DMS79 treated with DMSO at 0.1 percent for 48 hours (cell line): ENCODE data around the gene CC2D2A.
"Not testable (repeated sequence)": the region's sequence is repeated elsewhere in the genome, so short reads cannot be mapped to it uniquely, and the experiment has no call there.

Experiments used
- DNase-seq: peaks from one replicate; lab custom pipeline; 2025; lab: John Stamatoyannopoulos, UW

CC2D2A gene

DNA sequence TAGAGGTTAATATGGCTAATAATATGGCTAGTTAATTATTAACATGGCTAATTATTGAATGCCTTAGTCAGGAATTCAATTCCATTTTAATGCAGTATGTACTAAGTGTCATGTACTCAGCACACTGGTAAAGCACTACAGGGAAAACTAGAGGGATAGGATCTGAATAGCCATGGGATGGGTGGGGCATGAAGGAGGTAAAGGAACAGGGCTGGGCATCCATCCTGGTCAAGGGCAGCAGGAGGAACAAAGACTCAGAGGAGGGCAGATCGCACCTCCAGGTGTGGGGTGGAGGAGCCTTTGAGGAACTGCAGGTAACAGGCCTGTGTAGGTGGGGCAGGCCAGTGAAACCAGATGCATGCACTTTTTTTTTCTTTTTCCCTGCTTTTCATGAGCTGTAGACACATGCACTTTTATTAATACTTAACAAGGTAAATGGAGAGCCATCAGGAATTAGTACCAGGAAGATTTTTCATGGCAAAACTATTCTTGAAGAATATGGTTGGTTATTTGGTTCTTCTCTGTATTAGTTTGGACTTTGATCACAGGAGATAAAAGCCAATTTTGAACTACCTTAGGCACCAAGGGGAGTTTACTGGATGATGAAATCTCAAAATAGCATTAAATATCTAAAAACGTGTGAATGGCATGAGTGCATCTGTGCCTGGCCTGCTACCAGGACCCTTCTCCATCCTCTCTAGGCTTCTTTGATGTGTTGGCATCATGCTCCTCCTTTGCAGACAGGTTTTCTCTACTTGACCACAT is 88.3 kb downstream of the CC2D2A start:
- DNase-seq: no peak

DNA sequence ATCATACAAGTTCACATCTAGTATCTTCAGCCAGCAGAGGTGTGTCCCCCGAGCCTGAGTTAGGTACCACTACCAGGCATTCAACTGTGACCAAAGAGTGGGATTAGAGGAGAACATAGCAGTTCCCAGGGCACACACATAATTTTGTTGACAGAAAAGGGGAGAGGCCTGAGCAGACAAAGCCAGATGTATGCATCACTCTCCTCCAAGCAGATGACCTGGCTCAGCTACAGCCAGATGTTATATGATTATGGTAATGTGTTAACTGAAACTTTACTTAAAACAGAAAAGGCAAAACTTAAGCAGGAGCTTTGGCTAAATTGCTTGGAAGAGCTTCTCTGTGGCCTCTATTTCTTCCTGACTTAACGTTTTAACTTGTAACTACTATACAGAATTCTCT is 88.9 kb downstream of the CC2D2A start:
- DNase-seq: no peak

DNA sequence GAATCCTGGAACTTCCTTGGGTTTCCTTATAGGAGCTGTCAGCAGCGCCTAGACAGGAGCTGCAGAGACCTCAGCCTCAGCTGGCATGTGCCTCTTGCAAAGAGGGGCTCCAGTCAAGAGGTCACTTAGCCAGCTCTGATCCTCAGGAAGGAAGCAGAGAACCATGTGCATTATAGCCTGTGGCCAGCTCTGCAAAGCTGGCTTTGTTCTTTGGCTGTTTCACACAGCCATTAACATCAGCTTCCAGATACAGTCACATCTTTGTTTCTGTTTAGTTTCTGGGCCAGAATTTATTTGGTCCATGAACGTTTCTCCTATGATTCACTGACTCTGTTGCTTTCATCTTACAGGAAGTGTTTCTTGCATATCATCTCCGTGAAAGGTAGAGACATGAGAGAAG is 92.4 kb downstream of the CC2D2A start:
- no peak for DNase-seq

DNA sequence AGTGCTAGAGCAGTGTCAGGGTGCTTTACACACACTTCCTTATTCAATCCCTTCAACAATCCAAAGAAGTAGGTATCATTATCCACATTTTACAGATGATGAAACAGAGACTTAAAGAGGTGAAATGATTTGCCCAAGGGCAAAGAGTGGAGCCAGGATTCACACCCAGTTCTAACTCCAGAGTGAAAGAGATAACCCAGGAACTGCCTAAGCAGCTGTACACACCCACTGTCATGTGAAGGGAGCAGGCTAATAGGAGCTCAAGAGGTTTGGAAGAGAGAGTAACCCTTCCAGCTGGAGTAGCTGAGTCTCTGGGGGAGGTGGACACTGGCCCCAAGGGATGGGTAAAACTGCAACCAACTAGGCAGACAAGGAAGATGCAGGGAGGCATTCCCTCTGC is 92.9 kb downstream of the CC2D2A start:
- no peak for DNase-seq

DNA sequence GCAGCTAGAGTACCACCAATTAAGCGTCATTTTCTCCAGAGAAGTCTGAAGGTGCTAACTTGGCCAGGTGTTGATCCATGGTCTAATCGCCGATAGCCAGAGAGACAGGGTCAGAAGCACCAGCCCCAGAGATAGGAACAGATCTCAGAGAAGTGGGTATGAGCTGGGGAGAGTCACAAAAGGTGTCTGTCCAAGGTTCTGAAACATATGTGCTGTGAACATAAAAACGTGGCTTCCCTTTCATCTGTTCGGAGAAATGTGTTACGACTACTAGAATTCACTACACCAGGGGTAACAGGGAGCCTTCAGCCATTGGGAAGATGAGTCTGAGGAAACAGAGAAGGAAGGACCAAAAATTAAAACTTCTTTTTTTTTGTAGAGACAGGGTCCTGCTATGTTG is 94.2 kb downstream of the CC2D2A start:
- DNase-seq: no peak

DNA sequence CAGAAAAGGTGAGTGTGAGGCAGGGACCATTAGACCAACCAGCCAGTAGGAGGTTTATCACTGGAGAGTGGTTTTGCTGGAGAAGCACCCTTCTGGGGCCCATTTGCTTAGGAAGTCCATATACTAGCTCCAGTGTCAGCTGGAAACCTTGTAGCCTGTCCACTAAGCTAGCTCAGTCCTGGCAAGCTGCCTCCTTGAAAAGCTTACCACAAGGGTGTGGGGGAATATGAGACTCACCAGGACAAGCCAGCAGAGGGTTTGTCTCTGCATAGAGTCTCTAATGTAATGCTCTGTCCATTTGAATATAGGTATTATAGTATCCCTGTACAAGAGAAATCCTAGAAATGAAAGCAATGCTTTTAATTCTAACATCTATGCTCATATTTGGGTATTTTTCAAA is 99.1 kb downstream of the CC2D2A start:
- DNase-seq: no peak

DNA sequence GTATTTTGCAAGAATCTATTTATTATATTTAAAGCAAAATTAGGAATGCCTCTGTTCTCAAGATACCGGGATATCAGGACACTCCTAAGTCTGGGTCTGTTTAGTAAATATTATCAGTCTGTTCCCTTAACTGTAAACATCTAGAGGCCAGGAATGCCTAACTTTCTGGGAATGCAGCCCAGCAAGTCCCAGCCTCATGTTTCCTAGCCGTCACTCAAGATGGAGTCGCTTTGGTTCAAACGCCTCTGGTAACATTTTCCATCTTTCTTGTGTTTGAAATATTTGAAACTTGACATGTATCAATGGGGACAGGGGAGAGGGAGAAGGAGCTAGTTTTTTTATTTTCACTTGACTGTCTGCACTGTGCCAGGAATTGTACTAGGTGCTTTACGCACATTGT is 100.1 kb downstream of the CC2D2A start:
- DNase-seq: no peak

DNA sequence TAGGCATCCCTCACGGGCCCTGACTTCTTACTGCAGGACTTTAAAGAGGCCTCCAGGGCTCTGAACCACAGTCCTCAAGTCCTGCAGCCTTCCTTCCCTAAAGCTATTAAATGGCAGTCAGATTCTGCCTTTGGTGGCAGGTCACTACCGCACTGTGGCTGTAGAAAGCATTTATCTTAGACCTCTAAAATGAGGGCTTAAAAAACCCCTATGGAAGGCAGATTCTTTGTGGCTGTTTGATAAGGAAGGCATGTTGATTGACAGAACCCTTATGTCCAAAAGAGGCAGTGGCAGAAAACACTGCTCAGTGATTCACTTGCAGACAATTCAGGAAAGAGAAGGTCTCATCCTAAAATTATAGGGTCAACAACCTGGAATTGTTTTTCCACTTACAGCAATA is 106.3 kb downstream of the CC2D2A start:
- no peak for DNase-seq

DNA sequence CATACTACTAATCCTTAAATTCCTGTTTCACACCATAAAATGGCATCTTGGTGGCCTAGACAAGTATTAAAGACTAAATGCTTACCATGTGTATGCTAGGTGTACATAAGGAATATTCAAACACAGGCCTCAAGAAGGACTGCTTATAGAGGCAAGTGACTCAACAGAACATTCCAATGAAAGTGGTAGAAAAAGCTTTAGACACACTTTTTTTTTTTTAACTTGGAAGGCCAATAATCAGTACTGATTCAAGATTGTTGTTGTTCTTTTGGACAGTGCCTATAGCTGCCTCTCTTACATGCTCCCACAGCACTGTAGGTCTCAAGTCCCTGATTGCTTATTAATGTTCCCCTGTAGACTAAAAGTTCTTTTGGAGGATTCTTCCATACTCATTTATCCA is 107.8 kb downstream of the CC2D2A start:
- no peak for DNase-seq

DNA sequence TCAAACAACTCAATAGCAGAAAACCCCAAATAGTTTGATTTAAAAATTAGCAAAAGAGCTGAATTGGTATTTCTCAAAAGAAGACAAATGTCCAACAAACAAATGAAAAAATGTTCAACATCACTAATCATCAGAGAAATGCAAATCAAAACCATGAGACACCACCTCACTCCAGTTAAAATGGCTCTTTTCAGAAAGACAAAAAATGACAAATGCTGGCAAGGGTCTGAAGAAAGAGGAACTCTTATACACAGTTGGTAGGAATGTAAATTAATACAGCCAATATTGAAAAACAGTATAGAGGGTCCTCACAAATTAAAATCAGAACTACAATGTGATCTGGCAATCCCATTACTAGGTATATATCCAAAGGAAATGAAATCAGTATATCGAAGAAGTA is 115.1 kb downstream of the CC2D2A start:
- DNase-seq: no peak

DNA sequence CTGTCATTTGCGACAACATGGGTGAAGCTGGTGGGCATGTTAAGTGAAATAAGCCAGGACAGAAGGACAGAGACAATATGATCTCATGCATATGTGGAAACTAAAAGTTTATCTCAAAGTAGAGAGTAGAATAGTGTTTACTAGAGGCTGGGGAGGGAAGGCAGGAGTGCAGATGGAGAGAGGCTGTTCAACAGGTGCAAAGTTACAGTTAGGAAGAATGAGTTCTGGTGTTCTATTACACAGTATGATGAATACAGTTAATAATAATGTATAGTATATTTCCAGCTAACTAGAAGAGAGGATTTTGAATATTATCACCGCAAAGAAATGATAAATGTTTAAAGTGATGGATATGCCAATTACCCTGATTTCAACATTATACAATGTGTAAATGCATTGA is 115.6 kb downstream of the CC2D2A start:
- DNase-seq: no peak

DNA sequence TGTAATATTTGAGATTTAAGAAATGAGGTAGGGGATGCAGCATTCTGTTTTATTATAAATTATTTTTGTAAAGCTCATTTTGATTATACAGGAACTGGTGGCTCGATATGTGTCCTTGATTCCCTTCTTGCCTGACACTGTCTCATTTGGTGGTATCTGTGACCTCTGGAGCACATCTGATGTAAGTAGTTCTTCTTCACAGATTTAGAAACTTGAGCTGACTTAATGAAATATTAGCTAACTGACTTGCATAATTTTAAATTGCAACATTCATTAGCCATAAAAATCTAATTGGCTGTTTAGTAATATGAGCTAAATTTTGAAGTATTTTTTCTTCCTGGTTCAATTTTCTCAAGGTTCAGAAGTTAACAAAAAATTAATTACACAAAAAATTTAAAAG is 116.4 kb downstream of the CC2D2A start:
- no peak for DNase-seq

DNA sequence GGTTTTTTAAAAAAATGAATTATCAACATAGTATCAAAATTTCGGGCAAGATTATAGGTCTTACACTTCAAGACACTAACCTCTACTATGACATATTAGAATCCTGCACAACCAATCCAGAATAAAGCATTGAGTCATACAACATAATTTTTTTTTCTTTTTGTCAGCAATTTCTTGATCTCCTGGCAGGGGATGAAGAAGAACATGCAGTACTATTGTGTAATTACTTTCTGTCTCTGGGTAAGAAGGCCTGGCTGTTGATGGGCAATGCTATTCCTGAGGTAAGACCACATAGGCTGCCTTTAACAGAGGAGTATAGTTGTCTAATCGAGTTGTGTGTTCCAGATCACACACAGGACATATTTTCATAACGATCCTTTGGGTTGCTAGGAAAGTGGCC is 118.0 kb downstream of the CC2D2A start:
- DNase-seq: no peak

DNA sequence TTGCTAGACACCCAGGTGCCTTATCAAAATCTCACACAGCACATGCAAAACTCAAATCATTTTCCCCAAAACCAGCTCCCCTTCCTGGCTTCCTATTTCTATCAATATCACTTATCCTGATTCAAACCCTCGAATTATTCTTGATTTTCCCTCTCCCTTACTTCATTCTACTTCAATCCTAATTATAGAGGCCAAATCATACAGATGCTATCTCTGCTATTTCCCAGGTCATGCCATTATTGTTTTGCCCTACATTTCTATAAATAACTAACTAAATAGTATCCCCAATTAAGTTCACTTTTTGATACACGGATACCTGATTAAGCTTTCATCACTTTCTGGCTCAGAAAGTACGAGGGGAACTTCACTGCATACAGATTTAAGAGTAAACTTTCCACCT is 123.1 kb downstream of the CC2D2A start:
- DNase-seq: no peak

DNA sequence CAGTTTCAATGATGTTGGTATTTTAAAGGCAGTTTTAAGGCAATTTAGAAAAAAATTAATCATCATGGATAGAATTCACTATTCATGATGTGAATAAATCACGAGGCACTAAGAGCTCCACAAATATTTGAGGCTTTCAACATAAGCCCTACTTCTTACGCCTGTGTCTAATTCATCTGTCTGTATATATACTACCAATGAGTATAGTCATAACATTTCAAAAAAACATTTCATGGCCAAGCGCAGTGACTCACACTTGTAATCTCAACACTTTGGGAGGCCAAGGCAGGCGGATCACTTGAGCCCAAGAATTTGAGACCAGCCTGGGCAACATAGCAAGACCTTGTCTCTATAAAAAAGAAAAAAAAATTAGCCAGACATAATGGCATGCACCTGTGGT is 129.0 kb downstream of the CC2D2A start:
- DNase-seq: no peak

DNA sequence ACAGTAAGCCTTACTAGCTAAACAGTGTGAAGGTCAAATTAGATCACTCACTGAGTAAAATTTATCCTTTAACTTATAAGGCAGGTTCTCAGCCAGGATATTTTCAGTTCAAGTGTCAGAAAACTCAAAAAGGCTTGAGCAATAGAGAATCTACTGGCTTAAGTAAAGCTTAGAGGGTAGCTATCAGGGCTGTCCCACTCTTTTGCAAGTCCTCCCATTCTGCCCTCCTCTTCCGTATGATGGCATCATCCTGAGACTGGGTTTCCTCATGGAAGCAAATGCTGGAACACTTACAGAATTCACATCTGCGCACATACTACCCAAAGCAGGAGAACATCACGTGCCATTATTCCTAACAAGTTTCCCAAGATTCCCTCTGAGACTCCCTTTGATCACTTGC is 130.5 kb downstream of the CC2D2A start:
- DNase-seq: no peak

DNA sequence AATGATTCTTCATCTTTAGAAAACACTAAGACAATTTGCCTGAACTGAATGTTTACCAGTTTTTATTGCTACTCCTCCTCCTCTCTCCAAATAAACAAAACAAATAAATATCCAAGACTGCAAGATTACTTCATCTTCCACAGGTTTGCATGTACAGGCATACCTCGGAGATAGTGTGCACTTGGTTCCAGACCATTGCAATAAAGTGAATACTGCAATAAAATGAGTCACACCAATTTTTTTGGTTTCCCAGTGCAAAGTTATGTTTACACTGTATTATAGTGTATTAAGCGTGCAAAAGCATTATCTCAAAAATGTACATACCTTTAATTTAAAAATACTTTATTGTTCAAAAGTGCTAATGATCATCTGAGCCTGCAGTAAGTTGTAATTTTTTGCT is 132.2 kb downstream of the CC2D2A start:
- no peak for DNase-seq

DNA sequence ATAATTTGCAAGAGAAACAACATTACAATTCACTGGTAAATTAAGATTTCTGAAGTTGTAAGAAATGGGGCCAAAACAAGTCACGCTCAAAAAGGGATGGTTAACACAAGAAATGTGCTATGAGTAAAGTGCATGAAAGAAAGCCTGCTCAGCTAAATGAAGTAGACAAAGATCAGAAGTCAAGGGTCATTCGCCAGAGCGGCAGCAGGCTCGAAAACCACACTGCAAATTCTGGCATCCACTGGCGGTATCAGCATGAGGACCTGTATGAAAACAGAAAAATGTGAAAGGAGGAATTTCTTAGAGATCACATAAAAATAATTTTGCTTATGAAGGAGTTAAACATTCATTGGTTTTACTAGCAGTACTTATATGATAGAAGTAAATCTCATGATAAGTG is 135.9 kb downstream of the CC2D2A start:
- DNase-seq: no peak

DNA sequence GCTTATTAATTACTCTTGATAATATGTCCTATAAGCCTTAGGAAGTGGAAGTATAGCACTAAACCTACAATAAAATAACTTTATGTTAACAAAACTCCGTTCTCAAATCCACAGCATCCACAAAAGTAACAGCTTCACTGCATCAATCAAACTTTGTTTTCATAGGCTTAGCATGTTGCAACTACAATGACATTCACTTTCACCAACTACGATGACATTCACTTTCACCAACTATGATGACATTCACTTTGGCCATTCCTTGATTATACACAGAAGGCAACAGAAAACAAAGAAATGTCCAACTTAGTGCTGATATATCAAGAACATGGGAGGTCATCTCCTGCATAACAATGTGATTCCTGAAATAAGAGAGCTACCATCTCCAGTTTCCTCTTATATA is 141.2 kb downstream of the CC2D2A start:
- DNase-seq: no peak

DNA sequence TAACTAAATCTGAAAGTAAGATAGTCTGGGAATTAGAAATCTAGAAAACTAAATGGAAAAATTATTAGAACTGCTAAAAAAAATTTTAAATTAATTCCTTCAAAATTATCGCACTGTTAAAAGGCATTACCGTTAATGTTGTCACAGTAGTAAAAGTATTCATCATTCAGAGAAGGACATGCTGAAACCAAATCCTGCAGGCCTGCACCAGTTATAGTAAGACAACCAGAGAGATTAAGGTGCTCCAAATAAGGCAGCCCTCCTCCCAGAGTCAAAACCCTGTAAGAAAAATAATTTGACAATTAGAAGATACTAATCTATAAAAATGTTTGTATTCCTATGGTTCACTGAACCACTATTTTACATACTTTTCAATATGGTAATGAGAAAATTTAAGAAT is 142.5 kb downstream of the CC2D2A start:
- no peak for DNase-seq

DNA sequence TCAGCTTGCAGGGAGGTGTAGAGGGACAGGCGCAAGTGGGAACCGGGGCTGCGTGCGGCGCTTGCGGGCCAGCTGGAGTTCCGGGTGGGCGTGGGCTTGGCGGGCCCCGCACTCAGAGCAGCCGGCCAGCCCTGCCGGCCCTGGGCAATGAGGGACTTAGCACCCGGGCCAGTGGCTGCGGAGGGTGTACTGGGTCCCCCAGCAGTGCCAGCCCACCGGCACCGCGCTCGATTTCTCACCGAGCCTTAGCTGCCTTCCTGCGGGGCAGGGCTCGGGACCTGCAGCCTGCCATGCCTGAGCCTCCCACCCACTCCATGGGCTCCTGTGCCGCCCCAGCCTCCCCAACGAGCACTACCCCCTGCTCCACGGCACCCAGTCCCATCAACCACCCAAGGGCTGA is 145.2 kb downstream of the CC2D2A start:
- DNase-seq: not testable (repeated sequence)

DNA sequence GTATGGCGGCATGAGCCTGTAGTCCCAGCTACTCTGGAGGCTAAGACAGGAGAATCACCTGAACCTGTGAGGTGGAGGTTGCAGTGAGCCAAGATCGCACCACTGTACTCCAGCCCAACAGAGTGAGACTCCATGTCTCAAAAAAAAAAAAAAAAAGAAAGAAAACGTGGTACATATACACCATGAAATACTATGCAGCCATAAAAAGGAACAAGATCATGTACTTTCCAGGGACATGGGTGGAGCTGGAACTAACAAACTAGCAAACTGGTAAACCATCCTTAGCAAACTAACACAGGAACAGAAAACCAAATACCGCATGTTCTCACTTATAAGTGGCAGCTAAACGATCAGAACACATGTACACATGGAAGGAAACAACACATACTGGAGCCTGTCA is 147.7 kb downstream of the CC2D2A start:
- not testable (repeated sequence) for DNase-seq

DNA sequence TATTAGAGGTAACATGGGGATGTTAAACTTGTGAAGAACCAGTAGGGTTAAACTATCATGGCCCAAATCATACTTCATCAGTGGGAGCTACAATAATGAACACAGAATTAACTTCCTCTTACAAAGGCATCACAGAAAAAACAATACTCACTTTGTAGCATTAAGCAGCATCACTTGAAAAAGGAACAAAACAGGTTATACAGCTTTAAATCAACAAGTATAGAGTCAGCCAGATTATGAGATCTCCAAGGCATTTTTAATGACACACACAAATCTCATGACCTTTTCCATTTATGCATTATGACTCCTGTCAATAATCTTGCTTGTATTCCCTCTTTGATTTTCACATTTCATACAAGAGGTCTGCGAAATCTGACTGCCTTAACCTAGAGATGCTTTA is 167.1 kb downstream of the CC2D2A start:
- DNase-seq: no peak

DNA sequence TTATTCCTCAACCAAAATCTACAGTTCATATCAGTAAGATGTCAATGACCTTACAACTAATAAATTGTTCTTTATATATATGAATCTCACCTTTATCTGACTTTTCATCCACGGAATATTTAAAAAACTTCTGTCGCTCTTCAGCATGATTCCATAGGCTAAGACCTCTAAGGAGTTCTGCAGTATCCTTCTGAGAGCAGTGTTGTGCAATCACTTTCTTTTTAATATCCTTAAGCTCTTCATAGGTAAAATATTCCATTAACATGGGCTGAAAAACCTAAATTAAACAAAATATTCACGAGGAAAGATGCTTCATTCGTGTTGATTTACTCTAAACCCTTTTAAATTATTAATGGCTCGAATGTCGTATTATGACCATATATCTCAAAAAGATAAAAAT is 168.7 kb downstream of the CC2D2A start:
- DNase-seq: no peak

DNA sequence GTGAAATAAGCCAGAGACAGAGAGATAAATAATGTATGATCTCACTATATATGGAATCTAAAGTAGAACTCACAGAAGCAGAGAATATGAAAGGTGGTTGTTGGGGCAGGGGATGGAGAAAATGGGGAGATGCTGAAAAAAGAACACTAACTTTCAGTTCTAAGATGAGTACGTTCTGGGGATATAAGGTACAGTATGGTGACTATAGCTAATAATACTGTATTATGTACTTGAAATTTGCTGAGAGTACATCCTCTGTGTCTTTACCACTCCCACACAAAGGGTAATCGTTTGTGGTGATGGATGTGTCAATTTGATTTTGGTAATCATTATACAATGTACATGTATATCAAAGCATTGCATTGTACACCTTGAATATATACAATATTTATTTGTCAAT is 178.9 kb downstream of the CC2D2A start:
- no peak for DNase-seq
